Chondrocyte (in vitro differentiated cells): ENCODE results near the gene PCED1B. TPM values are rescaled to one million over a fixed set of nuclear protein-coding genes. Genes with fewer than 3 reads are reported as not detected.

Experiments used
- DNase-seq: peaks from one replicate; pipeline ENCODE4 v3.0.0; 2021; ENCODE audit warnings: mixed read lengths, low spot score
- H3K27ac Mint-ChIP-seq: one replicate; pipeline ENCODE4 v1.8.0; 2021; ENCODE audit warnings: mild to moderate bottlenecking, moderate library complexity, mixed read lengths; ENCODE audit not compliant: unreplicated experiment
- H3K27me3 Mint-ChIP-seq: 2 replicates; pipeline ENCODE4 v1.8.0; 2021; ENCODE audit warnings: low read depth, mixed read lengths
- H3K36me3 Mint-ChIP-seq: 2 replicates; pipeline ENCODE4 v1.8.0; 2021; ENCODE audit warnings: low read depth, mixed read lengths
- H3K4me1 Mint-ChIP-seq: 2 replicates; pipeline ENCODE4 v1.8.0; 2021; ENCODE audit warnings: low read depth, mild to moderate bottlenecking, mixed read lengths
- H3K4me3 Mint-ChIP-seq: one replicate; pipeline ENCODE4 v1.8.0; 2021; ENCODE audit warnings: mild to moderate bottlenecking, moderate library complexity, mixed read lengths; ENCODE audit not compliant: unreplicated experiment
- H3K9me3 Mint-ChIP-seq: 2 replicates; pipeline ENCODE4 v1.8.0; 2021; ENCODE audit warnings: low read depth, mixed read lengths
- total RNA-seq: library from RNA; stranded (reverse); gene quantifications from 3 replicates; pipeline ENCODE4 v1.2.1, GENCODE V29; 2021
- TF ChIP-seq, protein P1 (sequence below): fragments of 200-600 bp; sonication (generic); IDR thresholded peaks from 2 replicates; pipeline ENCODE4 v1.5.0; 2021; ENCODE audit warnings: antibody characterized with exemption, mild to moderate bottlenecking, moderate library complexity

Gene PCED1B
- total RNA-seq, 1 donor from 2014 or later = 2.3 TPM

DNA sequence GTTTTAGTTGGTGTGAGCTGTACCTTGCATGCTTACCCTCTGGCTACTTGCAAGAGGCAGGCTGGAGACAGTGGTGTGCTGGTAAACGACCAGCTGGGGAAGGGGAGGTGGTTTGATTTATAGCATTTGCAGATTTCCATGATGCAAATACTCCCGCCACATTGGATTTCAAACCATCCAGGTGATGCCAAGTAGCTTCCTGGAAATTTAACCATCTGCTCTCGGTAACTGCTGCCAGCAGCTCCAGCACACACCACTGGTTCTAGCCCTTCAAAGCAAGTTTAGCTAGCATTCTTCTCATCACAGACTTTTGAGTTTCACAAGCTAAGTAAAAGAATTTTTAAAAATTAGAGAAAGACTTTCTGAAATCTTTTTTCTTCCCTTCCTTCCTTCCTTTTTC is 104.8 kb downstream of the PCED1B start:
- H3K27ac Mint-ChIP-seq = no peak overlapping the region
- no peaks in the 10 kb centered on the region for H3K27me3 Mint-ChIP-seq
- no peak overlapping the region for H3K4me3 Mint-ChIP-seq
- no peaks in the 10 kb centered on the region for H3K9me3 Mint-ChIP-seq
- H3K36me3 Mint-ChIP-seq = peaks cover 3% of the 10 kb centered on the region
- peaks cover 10% of the 10 kb centered on the region for H3K4me1 Mint-ChIP-seq
- no peak for DNase-seq
- TF ChIP-seq, protein P1, sequence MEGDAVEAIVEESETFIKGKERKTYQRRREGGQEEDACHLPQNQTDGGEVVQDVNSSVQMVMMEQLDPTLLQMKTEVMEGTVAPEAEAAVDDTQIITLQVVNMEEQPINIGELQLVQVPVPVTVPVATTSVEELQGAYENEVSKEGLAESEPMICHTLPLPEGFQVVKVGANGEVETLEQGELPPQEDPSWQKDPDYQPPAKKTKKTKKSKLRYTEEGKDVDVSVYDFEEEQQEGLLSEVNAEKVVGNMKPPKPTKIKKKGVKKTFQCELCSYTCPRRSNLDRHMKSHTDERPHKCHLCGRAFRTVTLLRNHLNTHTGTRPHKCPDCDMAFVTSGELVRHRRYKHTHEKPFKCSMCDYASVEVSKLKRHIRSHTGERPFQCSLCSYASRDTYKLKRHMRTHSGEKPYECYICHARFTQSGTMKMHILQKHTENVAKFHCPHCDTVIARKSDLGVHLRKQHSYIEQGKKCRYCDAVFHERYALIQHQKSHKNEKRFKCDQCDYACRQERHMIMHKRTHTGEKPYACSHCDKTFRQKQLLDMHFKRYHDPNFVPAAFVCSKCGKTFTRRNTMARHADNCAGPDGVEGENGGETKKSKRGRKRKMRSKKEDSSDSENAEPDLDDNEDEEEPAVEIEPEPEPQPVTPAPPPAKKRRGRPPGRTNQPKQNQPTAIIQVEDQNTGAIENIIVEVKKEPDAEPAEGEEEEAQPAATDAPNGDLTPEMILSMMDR = no peak

DNA sequence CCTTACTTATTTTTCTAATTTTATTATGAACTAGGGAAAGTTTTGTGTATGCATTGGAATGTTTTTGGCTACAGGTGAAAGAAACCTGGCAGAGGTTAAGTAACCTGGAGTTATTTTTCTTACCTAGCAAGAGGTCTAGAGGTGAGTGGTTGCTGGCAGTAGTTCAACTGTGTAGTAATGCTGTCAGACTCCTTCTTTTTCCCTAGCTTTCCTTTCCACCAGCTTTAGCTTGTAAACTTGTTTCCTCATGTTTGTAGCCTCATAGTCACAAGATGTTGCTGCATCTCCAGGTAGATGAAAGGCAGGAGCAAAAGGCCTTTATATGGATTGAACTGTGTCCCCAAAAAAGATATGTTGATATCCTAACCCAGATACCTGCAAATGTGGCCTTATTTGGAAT is 105.4 kb downstream of the PCED1B start:
- no peak overlapping the region for H3K27ac Mint-ChIP-seq
- no peaks in the 10 kb centered on the region for H3K9me3 Mint-ChIP-seq
- TF ChIP-seq, protein P1 = no peak
- H3K36me3 Mint-ChIP-seq = peaks cover 3% of the 10 kb centered on the region
- H3K27me3 Mint-ChIP-seq = no peaks in the 10 kb centered on the region
- no peak overlapping the region for H3K4me3 Mint-ChIP-seq
- DNase-seq = no peak
- H3K4me1 Mint-ChIP-seq = peaks cover 15% of the 10 kb centered on the region

DNA sequence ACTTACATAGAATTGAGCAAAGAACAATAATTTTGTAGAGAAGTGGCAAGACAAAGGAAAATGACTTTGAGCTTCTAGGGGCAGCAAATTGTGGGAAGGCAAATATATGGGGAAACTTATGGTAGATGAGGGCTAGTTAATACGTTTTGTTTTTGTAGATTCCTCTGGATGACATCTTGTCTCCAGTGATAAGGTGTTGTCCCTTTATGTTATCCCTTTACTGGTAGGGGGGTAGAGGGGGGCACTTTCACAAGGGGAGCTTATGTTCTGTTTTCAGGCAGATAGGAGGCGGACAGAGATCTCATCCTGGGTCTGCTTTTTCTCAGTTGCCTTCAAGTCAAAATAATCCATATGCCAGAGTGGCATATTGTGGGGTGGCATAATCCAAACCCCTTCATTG is 106.8 kb downstream of the PCED1B start:
- Mint-ChIP-seq H3K27ac (no peak overlapping the region), H3K4me1 (peaks cover 24% of the 10 kb centered on the region), H3K27me3 (no peaks in the 10 kb centered on the region), H3K9me3 (no peaks in the 10 kb centered on the region), H3K4me3 (no peak overlapping the region), H3K36me3 (no peaks in the 10 kb centered on the region)
- no peak for DNase-seq
- TF ChIP-seq, protein P1 = no peak

DNA sequence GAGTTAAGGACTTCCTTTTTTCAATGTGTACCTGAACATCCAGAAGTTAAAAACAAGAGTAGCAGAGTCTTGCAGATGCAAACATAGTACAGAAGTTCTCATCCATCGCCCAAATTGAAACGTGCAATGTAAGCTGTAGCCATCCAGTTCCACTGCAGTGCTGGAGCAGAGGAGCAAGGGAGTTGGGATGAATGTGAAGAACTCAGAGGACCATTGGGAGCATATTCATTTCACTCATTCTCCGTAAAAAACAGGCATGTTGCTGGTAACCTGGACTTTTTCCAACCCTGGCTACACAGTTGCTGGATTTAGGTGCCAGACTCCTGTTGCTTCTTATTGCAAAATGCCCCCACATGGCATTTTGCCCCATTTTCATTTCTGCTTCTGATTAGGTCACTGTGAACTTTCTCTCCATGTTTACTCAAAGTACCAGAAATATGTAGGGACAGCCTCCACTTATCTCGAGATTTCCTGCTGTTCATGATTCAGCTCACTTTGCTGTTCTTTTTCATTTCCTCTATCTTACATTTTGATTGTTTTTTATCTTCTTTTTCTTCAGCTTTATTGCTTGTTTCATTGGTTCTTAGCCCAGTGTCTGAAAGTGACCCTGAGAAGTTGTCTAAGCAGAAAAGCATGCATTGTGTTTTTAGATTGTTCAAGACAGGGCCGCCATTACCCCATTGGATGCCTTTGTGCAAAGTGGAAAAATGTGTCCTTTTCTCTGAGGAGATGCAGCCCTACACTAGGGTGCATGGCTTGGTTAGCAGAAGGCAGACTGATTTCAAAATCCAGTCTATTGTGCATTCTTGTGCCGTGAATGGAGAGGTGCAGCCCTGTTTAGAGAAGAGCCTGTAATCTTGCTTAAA is 109.4 kb downstream of the PCED1B start:
- no peaks in the 10 kb centered on the region for H3K27me3 Mint-ChIP-seq
- TF ChIP-seq, protein P1 = no peak
- peak overlapping the region; percentile 25 for H3K4me3 Mint-ChIP-seq
- no peaks in the 10 kb centered on the region for H3K9me3 Mint-ChIP-seq
- no peak for DNase-seq
- peak overlapping the region; percentile 64 for H3K27ac Mint-ChIP-seq
- H3K4me1 Mint-ChIP-seq = peaks cover 29% of the 10 kb centered on the region
- H3K36me3 Mint-ChIP-seq = no peaks in the 10 kb centered on the region

DNA sequence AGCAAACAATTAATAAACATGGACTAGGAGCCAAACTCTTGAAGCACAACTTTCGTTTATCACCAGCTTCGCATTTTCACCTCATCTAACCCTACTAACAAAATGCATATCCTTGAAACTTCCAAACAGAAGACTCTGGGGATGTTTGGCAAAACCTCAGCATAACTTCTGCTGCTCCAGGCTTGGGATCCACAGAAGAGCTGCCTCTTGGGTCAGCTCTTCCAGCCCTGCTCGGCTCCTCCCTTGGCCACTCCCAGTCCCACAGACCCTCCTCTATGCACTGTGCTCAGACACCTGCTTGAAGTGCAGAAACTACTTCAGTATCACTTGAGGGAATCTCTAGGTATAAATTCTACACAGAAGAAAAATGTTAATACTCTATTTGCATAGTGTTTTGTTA is 110.3 kb downstream of the PCED1B start:
- no peaks in the 10 kb centered on the region for H3K9me3 Mint-ChIP-seq
- no peak overlapping the region for H3K4me3 Mint-ChIP-seq
- H3K4me1 Mint-ChIP-seq = peaks cover 34% of the 10 kb centered on the region
- H3K27ac Mint-ChIP-seq = no peak overlapping the region
- no peak for DNase-seq
- no peaks in the 10 kb centered on the region for H3K27me3 Mint-ChIP-seq
- H3K36me3 Mint-ChIP-seq = no peaks in the 10 kb centered on the region
- TF ChIP-seq, protein P1 = no peak
